HK-2 (cell line): ENCODE data around the gene DOK5.
"Not testable (repeated sequence)": the region's sequence is repeated elsewhere in the genome, so short reads cannot be mapped to it uniquely, and the experiment has no call there.

Experiments
- DNase-seq: peaks from one replicate; pipeline ENCODE4 v3.0.0-alpha.2; 2018; ENCODE audit not compliant: unreplicated experiment

Gene DOK5

DNA sequence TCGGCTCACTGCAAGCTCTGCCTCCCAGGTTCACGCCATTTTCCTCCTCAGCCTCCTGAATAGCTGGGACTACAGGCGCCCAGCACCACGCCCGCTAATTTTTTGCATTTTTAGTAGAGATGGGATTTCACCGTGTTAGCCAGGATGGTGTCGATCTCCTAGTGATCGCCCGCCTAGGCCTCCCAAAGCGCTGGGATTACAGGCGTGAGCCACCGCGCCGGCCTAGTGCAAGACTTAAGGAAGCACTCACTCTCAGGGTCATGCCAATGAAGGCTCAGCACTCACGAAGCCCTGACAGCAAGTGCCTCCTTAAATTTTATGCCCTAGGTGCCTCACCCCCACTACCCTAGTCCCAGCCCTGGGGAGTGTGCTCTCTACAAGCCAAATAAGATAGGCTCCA is 4.7 kb upstream of the DOK5 start:
- DNase-seq, result no peak

DNA sequence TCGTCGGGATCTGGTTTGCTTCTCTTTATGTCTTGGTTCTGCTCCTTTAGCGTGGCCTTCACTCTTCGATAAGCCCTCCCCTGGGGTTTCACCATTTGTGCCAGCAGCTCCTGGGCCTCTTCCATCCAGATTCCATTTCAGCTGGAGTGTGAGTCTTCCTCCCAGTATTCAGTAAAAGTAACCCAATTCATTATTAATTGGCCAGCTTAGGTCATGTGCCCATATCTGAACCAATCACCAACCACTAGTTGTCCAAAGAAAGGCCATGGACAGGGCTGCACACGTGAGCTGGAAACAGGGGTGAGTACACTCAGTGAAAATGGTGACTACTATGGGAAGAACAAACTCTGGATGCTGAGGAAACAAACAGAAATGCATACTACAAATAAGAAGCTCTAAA is 2.8 kb upstream of the DOK5 start:
- no peak for DNase-seq

DNA sequence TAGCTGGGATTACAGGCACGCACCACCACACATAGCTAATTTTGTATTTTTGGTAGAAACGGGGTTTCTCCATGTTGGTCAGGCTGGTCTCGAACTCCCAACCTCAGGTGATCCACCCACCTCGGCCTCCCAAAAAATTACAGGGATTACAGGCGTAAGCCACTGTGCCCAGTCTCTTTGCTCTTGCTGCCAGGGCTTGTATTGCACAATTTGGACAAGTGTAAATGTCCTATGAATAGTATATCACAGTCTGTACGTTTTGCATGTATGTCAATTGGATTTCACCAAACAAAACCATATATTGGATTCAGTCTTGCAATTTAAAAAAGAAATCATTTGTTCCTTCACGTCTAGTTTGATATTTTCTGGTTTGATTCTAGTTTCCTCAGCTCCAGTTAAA is 2.1 kb upstream of the DOK5 start:
- no peak for DNase-seq

DNA sequence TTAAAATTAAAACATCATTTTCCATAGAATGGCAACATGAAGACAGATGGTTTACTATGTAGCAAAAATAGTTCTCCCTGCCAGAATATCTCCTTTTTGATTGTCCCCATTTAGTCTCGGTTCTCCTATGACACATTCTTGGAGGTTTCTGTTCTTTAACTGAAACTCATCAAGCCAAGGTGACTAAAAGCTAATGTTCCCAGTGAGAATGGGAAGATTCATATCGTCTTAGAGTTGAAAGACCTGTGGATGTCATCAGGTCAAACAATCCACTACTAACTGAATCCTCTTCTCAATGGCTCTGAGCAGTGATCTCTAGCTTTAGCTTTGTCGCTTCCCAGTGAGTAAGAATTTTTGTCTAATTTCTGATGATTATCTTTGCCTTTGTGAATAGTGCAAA is 1.3 kb upstream of the DOK5 start:
- DNase-seq, result no peak

DNA sequence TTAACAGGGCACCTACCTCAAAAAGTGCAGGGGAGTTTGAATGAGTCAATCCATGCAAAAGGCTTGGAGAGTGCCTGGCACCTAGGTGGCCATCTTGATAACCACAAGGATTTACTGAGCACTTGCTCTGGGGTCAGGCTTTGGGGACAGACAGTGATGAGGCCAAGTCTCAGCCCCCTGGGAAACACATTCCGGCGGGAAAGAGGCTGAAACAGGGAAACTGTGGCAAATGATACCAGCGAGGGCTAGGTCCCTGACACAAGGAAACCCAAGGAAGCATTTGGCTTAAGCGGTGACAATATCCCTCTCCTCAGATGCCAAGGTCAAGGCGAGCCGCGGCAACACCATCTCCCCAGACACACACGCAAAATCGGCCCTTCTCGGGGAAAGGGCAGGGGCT is 527 bp upstream of the DOK5 start:
- no peak for DNase-seq

DNA sequence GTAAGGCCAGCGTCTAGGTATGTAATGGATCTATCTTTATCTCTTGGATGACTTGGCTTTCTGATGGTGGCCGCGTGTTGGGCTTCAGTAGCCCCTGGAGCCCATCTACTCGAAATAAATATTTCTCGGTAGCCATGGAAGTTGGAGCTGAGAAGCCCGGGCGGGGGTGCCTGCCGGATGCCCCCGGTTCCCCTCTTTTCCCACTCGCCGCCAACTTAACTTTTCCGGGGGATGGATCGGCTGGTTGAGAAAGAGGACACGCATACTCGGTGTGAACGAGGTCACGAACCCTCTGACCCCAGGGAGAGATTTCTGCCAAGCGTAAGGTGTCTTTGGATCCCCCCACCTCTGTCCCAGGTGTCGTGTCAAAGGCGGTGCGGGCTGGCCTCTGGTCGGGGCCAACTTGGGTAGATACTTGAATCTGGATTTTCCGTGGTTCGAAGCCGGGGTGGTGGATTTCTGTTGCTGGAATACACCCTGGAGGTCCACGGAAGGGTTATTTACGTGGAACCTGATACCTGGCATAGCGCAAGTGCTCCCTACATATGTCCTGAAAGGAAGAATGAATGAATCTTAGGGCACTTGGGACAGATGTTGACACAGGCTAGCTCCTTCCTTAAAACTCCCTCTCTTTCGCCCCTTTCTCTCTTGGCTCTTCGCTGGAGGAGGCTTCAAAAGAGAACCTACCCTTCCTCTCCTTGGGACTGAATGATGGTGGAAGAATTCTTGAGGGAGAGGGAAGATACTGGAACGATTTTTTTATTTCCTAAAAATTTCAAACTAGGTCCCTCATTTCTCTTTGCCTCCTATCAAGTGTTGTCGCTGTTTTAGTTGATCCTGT is 996 bp downstream of the DOK5 start:
- no peak for DNase-seq

DNA sequence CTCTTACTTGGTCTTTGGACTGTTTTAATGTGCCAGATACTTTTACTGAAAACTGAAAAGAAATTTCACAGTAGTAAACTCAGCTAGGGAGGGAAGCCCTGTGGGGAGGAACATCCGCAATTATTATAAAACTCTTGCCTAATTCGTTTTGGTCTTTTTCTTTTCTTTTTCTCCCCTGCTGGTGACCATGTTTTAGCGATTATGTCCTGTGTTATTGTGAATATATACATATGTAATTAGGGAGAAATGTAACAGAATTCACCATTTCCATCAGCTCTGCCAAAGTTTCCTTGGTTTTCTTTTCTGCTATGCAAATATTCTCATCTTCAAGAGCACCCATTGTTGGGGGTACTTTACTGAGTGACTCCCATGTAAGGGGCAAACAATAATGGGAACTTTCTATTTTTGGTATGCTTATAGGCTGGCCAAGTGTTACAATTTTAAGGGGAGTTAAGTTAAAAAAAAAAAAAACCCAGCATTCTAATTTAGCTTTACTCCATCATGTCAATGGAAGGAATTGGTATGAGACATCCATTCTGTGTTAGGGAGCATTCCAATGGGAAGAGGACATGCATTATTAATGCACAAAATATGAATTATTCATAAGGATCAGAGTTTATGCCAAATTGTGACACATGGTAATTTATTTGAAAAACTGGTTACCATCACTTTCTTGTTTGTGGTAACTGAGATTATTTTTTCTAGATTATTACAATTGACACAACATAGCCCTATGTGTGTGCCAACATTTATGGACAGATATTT is 2.0 kb downstream of the DOK5 start:
- DNase-seq, result no peak

DNA sequence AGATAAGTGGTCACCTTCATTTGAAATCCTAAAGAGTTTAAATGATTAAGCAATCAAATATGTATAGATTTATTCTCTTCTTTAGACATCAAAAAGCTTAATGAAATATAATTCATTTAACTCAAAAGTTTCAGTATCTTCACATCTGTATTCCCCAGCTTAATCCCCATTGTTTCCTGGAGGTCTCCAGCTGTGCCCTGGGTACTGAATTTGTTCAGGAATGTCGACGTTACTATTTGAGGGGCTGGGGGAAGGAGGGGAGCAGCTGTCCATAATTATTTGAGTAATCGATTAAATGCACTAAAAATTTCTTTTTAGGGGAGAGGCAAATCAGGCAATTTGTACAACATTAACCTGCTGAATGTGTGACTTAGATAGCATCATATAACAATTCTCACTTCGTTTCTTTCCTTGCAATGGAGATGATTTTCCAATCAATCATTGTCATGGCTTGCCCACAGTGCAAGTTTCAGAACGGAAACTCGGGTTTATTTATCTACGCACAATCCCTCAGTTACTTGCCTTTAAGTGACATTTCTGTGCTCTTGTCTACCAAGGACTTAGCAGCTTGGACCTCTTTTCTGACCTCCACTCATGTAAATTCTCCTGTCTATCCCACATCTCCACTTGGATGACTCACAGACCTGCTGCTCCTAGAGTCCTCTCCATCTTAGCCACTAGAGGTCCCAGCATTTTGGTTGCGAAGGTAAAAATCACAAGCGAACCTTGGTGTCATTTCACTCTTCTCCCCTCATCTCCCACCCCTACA is 3.9 kb downstream of the DOK5 start:
- DNase-seq, result no peak

DNA sequence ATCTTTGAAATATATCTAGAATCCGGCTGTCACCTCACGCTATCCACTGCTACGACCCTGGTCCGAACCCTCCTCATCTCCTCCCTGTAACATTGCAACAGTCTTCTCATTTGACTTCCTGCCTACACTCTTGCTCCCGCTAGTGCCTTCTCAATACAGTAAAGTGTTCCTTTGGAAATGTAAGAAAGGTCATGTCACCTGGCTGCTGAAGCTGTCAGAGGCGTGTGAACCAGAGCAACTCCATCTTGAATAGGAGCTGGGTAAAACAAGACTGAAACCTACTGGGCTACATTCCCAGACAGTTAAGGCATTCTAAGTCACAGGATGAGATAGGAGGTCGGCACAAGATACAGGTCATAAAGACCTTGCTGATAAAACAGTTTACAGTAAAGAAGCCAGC is 4.5 kb downstream of the DOK5 start:
- not testable (repeated sequence) for DNase-seq

DNA sequence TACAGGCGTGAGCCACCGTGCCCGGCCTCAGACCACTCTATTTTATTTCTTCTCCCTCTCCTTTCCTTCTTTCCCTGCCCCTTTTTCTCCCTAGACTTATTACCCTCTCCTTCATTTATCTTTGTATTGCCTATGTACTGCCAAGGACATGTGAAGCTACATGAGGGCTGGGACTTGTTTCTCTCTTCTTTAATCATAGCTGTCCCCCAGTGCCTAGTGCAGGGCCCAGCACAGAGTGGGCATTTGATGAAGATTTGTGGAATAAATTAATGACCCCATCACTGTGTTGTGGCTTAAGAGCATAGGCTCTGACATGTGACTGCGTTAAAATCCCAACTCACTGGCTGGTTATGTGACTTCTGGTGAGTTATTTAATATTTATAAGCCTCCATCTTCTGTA is 6.0 kb downstream of the DOK5 start:
- DNase-seq, result no peak

DNA sequence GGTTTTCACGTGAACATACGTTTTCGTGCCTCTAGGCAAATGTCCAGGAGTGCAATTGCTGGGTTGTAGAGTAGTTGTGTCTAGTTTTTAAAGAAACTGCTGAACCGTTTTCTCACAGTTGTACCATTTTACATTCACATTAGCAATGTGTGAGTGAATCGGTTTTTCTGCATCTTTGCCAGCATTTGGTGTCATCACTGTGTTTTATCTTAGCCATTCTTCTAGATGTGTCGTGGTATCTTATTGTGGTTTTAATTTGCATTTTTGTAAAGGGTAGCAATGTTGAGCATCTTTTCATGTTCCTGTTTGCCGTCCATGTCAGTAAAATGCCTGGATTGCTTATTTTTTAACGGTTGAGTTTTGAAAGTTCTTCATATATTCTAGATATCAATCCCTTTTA is 10.2 kb downstream of the DOK5 start:
- no peak for DNase-seq

DNA sequence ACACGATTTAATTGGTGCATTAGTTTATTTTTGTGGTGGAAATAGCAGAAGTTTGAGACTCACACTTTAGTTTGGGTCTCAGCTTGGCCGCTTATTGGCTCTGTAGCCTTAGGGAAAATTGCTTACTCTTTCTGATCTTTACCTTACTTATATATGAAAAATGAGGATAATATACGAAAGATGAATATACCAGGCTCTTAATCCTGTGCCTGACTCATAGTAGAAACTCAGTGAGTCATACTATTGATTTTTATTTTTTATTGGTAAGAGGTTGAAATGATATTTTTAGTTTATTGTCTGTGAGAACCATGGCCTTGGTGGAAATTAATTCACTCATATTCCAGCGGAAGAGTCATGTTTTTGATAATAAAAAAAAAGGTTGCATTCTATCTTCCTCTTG is 11.2 kb downstream of the DOK5 start:
- DNase-seq, result no peak

DNA sequence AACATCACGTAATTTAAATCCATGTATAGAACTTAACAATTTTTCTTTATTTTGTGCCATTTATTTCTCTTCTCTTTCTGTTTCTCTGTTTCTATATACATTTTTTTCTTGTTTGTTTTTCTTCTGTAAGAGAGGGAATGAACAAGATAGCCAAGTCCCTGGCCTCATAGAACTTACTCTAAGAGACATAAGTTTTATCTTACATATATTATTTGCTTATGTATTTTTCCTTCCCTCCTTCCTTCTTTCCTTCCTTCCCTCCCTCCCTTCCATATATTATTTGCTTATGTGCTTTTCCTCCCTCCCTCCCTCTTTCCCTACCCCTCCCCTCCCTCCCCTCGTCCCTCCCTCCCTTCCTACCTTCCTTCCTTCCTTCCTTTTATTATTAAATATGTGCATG is 13.0 kb downstream of the DOK5 start:
- no peak for DNase-seq

DNA sequence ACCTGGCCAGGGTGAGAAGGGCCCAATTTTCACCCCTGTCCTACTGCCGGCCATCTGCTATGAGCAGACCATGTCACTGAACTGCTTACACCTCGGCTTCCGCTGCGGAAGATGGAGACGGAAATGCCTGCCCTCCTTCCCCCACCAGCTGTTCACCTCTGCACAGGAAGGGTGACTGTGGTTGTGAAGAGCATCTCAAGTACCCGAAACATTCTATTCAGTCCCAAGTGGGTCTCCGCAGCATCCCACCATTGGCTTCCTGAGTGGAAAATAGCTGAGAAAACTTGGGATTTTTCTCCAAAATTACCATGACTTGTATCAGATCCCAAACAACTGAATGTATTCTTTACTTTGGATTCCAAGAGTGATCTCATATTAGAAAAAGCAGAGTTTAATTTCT is 16.1 kb downstream of the DOK5 start:
- DNase-seq, result no peak

DNA sequence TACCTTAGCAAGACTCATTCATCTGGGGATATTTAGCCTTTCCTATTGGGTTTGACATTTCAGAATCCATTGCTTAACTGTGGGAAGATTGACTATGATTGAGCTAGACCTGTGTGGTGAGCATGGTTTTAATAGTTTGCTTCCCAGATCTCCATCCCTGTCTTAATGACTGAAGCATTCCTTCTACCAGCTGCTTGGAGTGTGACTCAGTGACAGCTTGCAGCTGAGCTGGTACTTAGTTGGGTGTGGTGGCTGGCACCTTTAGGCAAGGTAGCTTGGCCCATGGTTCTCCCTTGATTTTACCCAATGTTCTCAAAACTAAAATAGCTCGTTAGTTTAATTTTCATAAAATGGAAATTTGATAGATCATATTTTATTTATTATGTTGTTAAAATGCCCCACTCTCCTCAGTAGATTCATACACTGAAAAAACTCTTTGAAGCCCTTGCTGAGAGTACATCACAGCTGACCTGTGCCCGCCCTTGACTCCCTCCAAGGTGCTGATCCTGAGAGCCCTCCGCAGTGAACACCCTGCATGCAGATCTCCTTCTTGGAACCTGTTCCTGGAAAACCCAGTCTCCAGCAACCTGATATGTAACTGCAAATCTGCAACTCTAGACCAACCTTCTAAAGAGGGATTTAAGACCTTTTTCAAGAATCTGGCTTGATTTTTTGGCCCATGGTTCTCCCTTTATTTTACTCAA is 19.1 kb downstream of the DOK5 start:
- no peak for DNase-seq

DNA sequence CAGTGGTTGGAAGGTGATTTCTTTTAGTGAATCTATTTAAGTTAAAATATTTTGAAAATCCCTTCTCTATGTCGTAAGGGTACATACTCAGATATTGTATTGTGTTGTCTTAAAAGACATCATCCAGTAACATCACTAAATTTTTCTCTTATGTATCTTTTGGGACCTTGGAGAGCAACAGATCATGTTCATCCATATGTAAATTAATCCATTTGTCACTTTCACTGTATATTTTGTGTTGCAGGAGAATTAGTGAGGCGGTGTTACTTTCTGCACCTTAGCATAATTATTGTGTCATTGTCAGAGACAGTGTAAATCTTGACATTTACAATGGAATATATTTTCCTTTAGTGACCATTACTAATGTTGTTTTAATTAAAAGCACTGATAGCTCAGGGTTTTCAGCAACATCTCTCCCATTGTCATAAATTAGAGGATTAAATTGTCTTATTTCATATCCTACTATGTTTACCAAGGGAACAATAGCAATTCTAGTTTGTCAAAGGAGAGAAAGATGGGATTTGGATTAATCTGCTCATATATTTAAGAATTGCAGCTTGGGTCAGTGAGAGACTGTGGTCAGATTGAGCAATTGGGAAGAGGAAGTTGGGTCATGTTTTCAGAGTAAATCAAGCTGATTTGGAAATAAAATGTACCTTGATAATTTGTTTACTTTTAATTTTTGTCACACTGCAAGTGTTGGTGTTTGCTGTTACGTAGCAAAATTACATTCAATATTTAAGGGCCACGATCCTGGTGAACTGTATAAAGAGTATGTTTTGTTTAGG is 22.7 kb downstream of the DOK5 start:
- DNase-seq, result no peak

DNA sequence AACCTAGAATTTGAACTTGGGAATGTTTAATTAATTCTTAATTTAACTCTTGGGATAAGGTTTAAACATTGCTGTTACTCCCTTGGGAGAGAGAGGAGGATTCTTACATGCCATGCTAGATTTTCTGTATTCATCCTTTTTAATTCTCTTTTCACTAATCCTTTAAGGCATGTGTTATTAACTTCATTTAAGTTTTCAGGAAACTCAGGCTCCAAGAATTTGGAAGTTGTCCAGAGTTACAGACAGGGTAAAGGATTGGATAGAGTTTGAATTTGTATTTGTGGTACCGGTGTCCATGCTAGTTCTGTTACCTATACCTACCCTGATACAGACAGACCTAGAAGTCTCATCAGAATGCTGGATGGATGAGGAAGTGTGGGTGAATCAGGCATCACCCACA is 23.7 kb downstream of the DOK5 start:
- no peak for DNase-seq

DNA sequence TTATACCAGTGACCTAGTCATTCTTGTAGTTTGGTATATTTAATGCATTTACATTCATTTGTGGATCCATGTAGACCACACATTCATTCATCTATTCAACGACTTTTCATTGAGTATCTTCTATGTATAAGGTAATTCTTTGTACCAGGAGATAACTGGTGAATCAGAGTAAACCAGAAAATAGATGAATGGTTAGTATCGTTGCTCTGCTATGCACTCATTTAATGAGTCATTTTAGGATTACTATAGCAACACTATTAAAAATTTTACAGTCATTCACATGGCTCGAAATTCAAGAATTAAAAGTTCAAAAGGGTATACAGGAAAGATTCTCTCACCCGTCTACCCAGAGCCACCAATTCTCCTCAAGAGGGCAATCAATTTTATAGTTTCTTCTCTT is 26.8 kb downstream of the DOK5 start:
- no peak for DNase-seq

DNA sequence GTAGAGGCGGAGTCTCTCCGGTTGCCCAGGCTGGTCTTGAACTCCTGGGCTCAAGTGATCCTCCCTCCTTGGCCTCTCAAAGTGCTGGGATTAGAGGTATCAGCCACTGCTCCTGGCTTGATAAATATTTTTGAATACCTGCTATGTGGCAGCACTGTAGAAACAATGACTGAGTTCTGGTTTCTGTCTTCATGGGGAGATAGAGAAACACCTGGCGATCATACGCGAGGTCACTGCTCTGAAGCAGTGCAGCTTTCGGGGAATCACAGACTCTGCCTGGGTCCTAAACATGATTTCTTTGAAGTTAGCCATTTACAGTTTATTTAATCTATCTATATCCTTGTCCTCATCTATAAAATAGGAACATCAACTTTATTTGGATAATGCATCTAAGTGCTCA is 31.2 kb downstream of the DOK5 start:
- DNase-seq, result no peak

DNA sequence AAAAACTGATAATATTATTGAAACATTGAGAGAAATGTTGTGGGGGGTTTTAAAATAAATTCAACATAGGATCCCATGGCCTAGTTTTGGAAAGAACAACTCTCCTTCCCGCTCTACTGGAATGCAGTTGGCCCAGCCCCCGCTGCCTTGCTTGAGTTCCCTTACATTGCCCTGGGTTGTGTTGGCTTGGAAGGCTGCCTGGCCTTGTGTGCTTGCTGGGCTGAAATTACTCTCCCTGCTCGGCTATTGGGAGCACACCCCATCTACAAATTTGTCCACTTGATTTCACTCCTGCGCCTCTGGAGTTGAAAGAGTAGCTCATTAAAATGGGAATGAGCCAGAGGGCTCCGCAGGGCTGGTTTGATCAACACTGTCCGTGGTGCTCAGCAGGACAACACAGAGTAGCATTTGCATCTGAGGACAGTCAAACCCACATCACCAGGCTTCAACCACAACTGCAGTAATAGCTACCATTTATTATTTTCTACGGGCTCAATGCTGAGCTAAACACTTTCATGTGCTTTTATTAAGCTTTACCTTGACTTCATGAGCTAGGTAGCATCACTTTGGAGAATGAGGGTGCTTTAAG is 35.2 kb downstream of the DOK5 start:
- no peak for DNase-seq

DNA sequence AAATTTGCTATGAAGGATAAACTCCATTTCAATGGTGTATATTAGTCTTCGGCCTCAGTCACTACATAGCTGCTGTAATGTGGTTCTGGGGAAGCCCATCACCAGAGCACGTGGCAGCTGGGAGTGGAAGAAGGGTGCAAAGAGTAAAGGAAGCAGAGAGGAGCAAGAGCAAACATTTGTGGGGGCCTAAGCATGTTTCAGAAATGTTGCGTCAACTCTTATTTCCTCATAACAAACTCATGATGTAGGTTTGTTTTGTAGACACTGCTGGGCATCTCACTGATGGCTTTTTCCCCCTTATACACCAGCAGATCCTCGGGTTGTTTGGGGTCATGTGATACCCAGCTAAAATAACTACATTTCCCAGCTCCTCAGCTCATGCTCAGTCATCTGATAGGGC is 37.3 kb downstream of the DOK5 start:
- DNase-seq, result no peak
